ENCODE data around the gene ITM2B. TPM values are rescaled to one million over a fixed set of nuclear protein-coding genes. Genes with fewer than 3 reads are reported as not detected.

Gene ITM2B
- total RNA-seq, 1 donor from 2014 or later: 358 TPM

DNA sequence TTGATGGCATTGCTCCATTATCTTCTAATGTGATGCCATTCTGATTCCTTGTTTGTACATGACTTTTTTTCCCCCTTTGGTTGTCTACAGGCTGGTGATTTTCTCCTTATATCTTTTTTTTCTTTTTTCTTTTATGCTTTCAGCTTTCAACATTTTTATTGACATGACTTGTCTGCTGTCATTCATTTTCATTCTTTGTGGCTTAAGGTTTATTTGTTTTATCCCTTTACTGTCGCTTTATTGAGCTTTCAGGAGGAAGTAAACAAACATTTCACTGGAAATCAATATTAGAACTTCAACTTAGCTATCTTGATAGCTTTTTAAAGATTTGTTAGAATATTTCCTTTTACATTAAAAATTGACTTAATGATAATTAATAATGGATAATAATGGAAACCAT, 9.7 kb downstream of the ITM2B start:
- TF ChIP-seq EZH2 (IDR thresholded peaks at IDR 0.05; ENCODE audit: insufficient read depth, low read length): no peak
- no peak for DNase-seq (ENCODE audit: low read depth)
- no peak overlapping the region for H3K4me2 ChIP-seq (ENCODE audit: low read length)
- H3K4me1 Mint-ChIP-seq (ENCODE audit: low read depth, unreplicated experiment): peaks cover 3% of the 10 kb centered on the region
- no peak overlapping the region for H3K9ac ChIP-seq (ENCODE audit: low read length)
- no peak overlapping the region for H2AFZ ChIP-seq (ENCODE audit: low read depth, low read length)
- H3K27ac ChIP-seq (ENCODE audit: low read depth, low read length): no peak overlapping the region
- no peak for FAIRE-seq
- no peak overlapping the region for H3K4me3 Mint-ChIP-seq (ENCODE audit: unreplicated experiment)
- H3K9me3 Mint-ChIP-seq (ENCODE audit: unreplicated experiment): no peaks in the 10 kb centered on the region
- no peak overlapping the region for H3K4me3 ChIP-seq (ENCODE audit: insufficient read depth, low read depth, low read length)
- H4K20me1 ChIP-seq (ENCODE audit: insufficient read depth, low read length): peaks cover 38% of the 10 kb centered on the region
- peaks cover 89% of the 10 kb centered on the region for H3K79me2 ChIP-seq (ENCODE audit: insufficient read depth, low read length)
- H3K27me3 Mint-ChIP-seq (ENCODE audit: low read depth, unreplicated experiment): no peaks in the 10 kb centered on the region
- H3K27me3 ChIP-seq (ENCODE audit: insufficient read depth, low read length): no peaks in the 10 kb centered on the region
- H3K9me3 ChIP-seq (ENCODE audit: insufficient read depth, low read depth, low read length): no peaks in the 10 kb centered on the region
- no peaks in the 10 kb centered on the region for H3K36me3 ChIP-seq (ENCODE audit: insufficient read depth, low read length)
- no peak overlapping the region for H3K27ac Mint-ChIP-seq (ENCODE audit: unreplicated experiment)
- H3K4me1 ChIP-seq (ENCODE audit: insufficient read depth, low read length): no peaks in the 10 kb centered on the region
- H3K36me3 Mint-ChIP-seq (ENCODE audit: low read depth, unreplicated experiment): peaks cover 6% of the 10 kb centered on the region

GRCh38 chr13:48244159-48244558, 11.2 kb downstream of the ITM2B start:
- TF ChIP-seq, protein P1, sequence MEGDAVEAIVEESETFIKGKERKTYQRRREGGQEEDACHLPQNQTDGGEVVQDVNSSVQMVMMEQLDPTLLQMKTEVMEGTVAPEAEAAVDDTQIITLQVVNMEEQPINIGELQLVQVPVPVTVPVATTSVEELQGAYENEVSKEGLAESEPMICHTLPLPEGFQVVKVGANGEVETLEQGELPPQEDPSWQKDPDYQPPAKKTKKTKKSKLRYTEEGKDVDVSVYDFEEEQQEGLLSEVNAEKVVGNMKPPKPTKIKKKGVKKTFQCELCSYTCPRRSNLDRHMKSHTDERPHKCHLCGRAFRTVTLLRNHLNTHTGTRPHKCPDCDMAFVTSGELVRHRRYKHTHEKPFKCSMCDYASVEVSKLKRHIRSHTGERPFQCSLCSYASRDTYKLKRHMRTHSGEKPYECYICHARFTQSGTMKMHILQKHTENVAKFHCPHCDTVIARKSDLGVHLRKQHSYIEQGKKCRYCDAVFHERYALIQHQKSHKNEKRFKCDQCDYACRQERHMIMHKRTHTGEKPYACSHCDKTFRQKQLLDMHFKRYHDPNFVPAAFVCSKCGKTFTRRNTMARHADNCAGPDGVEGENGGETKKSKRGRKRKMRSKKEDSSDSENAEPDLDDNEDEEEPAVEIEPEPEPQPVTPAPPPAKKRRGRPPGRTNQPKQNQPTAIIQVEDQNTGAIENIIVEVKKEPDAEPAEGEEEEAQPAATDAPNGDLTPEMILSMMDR (IDR thresholded peaks at IDR 0.05; ENCODE audit: insufficient read depth, low read depth, low read length): no peak
- no peak for TF ChIP-seq EZH2 (IDR thresholded peaks at IDR 0.05; ENCODE audit: insufficient read depth, low read length)
- Mint-ChIP-seq H3K36me3 (ENCODE audit: low read depth, unreplicated experiment) (peaks cover 5% of the 10 kb centered on the region), H3K4me3 (ENCODE audit: unreplicated experiment) (no peak overlapping the region), H3K27me3 (ENCODE audit: low read depth, unreplicated experiment) (no peaks in the 10 kb centered on the region), H3K4me1 (ENCODE audit: low read depth, unreplicated experiment) (no peaks in the 10 kb centered on the region), H3K27ac (ENCODE audit: unreplicated experiment) (no peak overlapping the region), H3K9me3 (ENCODE audit: unreplicated experiment) (no peaks in the 10 kb centered on the region)
- Histone ChIP-seq H3K27ac (ENCODE audit: low read depth, low read length) (no peak overlapping the region), H3K9ac (ENCODE audit: low read length) (no peak overlapping the region), H3K4me3 (ENCODE audit: insufficient read depth, low read depth, low read length) (no peak overlapping the region), H3K4me1 (ENCODE audit: insufficient read depth, low read length) (no peaks in the 10 kb centered on the region), H3K79me2 (ENCODE audit: insufficient read depth, low read length) (peaks cover 89% of the 10 kb centered on the region), H3K27me3 (ENCODE audit: insufficient read depth, low read length) (no peaks in the 10 kb centered on the region), H3K4me2 (ENCODE audit: low read length) (no peak overlapping the region), H4K20me1 (ENCODE audit: insufficient read depth, low read length) (peaks cover 42% of the 10 kb centered on the region), H3K36me3 (ENCODE audit: insufficient read depth, low read length) (peaks cover 3% of the 10 kb centered on the region), H2AFZ (ENCODE audit: low read depth, low read length) (no peak overlapping the region), H3K9me3 (ENCODE audit: insufficient read depth, low read depth, low read length) (no peaks in the 10 kb centered on the region)
- no peak for DNase-seq (ENCODE audit: low read depth)
- FAIRE-seq: no peak

DNA sequence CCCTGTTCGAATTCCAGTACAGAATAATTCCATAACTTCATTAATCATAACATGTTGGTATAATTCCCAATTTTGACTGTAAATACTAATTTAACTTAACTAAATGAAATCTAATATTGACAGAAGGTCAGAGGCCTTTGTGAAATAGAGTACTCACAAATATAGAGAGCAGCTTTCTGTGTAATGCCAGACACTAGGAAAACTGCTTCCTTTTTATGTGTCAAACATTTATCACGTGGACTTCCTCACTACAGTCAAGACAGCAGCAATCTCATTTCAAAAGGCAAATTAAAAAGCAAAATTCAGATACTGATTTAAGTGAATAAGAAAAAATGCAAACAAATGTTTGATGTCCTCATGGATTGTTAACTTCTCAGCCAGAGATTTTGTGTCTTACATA, 13.1 kb downstream of the ITM2B start:
- peaks cover 87% of the 10 kb centered on the region for H3K79me2 ChIP-seq (ENCODE audit: insufficient read depth, low read length)

More for the DNA sequence above, 13.1 kb downstream of the ITM2B start:
- no peak overlapping the region for H3K27ac Mint-ChIP-seq (ENCODE audit: unreplicated experiment)
- Histone ChIP-seq H3K9ac (ENCODE audit: low read length) (no peak overlapping the region), H4K20me1 (ENCODE audit: insufficient read depth, low read length) (peaks cover 33% of the 10 kb centered on the region), H3K36me3 (ENCODE audit: insufficient read depth, low read length) (peaks cover 3% of the 10 kb centered on the region), H3K27me3 (ENCODE audit: insufficient read depth, low read length) (no peaks in the 10 kb centered on the region), H3K27ac (ENCODE audit: low read depth, low read length) (no peak overlapping the region), H3K9me3 (ENCODE audit: insufficient read depth, low read depth, low read length) (no peaks in the 10 kb centered on the region), H3K4me2 (ENCODE audit: low read length) (no peak overlapping the region), H2AFZ (ENCODE audit: low read depth, low read length) (no peak overlapping the region), H3K4me1 (ENCODE audit: insufficient read depth, low read length) (no peaks in the 10 kb centered on the region), H3K4me3 (ENCODE audit: insufficient read depth, low read depth, low read length) (no peak overlapping the region)
- H3K9me3 Mint-ChIP-seq (ENCODE audit: unreplicated experiment): no peaks in the 10 kb centered on the region
- DNase-seq (ENCODE audit: low read depth) (no peak), FAIRE-seq (no peak)
- no peak overlapping the region for H3K4me3 Mint-ChIP-seq (ENCODE audit: unreplicated experiment)
- no peaks in the 10 kb centered on the region for H3K27me3 Mint-ChIP-seq (ENCODE audit: low read depth, unreplicated experiment)
- no peaks in the 10 kb centered on the region for H3K36me3 Mint-ChIP-seq (ENCODE audit: low read depth, unreplicated experiment)
- no peaks in the 10 kb centered on the region for H3K4me1 Mint-ChIP-seq (ENCODE audit: low read depth, unreplicated experiment)
- TF ChIP-seq, protein P1 (IDR thresholded peaks at IDR 0.05; ENCODE audit: insufficient read depth, low read depth, low read length): no peak
- no peak for TF ChIP-seq EZH2 (IDR thresholded peaks at IDR 0.05; ENCODE audit: insufficient read depth, low read length)

Data from astrocyte (in vitro differentiated cells and primary cell).